GM12878 (cell line): ENCODE results near the gene USP17L24. TPM values are rescaled to one million over a fixed set of nuclear protein-coding genes. Genes with fewer than 3 reads are reported as not detected.
"Not testable (repeated sequence)": the region's sequence is repeated elsewhere in the genome, so short reads cannot be mapped to it uniquely, and the experiment has no call there.

Experiments used
- ATAC-seq: fragments of 200-7000 bp; cut with Tn5 transposase; 3 replicates; pipeline ENCODE4 v1.9.1; 2020; ENCODE audit warnings: mild to moderate bottlenecking, moderate library complexity
- BruUV-seq: library from RNA; stranded (reverse); fragments of 400-500 nt; replicated peaks from 2 replicates; lab custom pipeline; 2021; lab: Mats Ljungman, UMichigan
- CTCF ChIA-PET: fragments of 300-600 bp; sonication (Branson Sonifier 250); formaldehyde crosslinking; extraction: SDS; loops from one replicate; lab custom pipeline; 2021; ENCODE audit warnings: inconsistent platforms; lab: Yijun Ruan, JAX
- POLR2A ChIA-PET: fragments of 350-600 bp; formaldehyde crosslinking; extraction: SDS; loops from one replicate; lab custom pipeline; 2021; ENCODE audit warnings: inconsistent platforms; lab: Charles Lee
- RAD21 ChIA-PET: fragments of 300-600 bp; sonication (Branson Sonifier 250); formaldehyde crosslinking; loops from one replicate; lab custom pipeline; 2023; ENCODE audit warnings: antibody characterized with exemption; ENCODE audit not compliant: unreplicated experiment; lab: Charles Lee
- SMC1A ChIA-PET: fragments of 300-600 bp; sonication (Branson Sonifier 250); formaldehyde crosslinking; loops from one replicate; lab custom pipeline; 2023; ENCODE audit not compliant: unreplicated experiment, uncharacterized antibody; lab: Charles Lee
- DNase-seq: peaks from one replicate; pipeline ENCODE4 v3.0.0-alpha.2; 2011; ENCODE audit warnings: low read depth, low spot score
- FAIRE-seq: peaks from 3 replicates; lab custom pipeline; 2011; peaks lifted over from hg19 to GRCh38; lab: Jason Lieb, UNC
- H2AFZ ChIP-seq: 2 replicates; pipeline ENCODE4 v1.6.0; 2011; ENCODE audit warnings: low read depth, low read length, control low read depth; ENCODE audit not compliant: control insufficient read depth
- H3K27ac ChIP-seq: 2 replicates; pipeline ENCODE4 v1.5.1; 2011; ENCODE audit warnings: control low read depth; ENCODE audit not compliant: control insufficient read depth, insufficient read depth
- H3K27me3 ChIP-seq, 2 experiments: replicated peaks in 1 of 2; 2 replicates each; pipeline versions ENCODE4 v1.6.0 to v1.6.1; 2011; ENCODE audit warnings: low read length in 1 of 2; ENCODE audit not compliant: control insufficient read depth in 2 of 2, insufficient read depth in 2 of 2
- H3K36me3 ChIP-seq, 2 experiments: 2 replicates each; pipeline ENCODE4 v1.5.1; 2011; ENCODE audit warnings: low read length in 1 of 2; ENCODE audit not compliant: control insufficient read depth in 2 of 2, insufficient read depth in 2 of 2
- H3K4me1 ChIP-seq: 2 replicates; pipeline ENCODE4 v1.6.1; 2011; ENCODE audit warnings: mild to moderate bottlenecking, low read length, moderate library complexity, mixed read lengths; ENCODE audit not compliant: control insufficient read depth, insufficient read depth
- H3K4me2 ChIP-seq: 2 replicates; pipeline ENCODE4 v1.6.0; 2011; ENCODE audit warnings: control low read depth; ENCODE audit not compliant: control insufficient read depth, insufficient read depth
- H3K4me3 ChIP-seq: fragments of 200-600 bp; sonication (generic); 2 replicates; pipeline ENCODE4 v1.5.1; 2016
- H3K79me2 ChIP-seq: 2 replicates; pipeline ENCODE4 v1.6.0; 2011; ENCODE audit warnings: low read length; ENCODE audit not compliant: control insufficient read depth, insufficient read depth
- H3K9ac ChIP-seq: 2 replicates; pipeline ENCODE4 v1.8.0; 2011; ENCODE audit warnings: low read length, control low read depth, mixed read lengths; ENCODE audit not compliant: control insufficient read depth, insufficient read depth
- H3K9me3 ChIP-seq: replicated peaks from 3 replicates; pipeline ENCODE4 v1.5.1; 2011; ENCODE audit warnings: mild to moderate bottlenecking, low read length; ENCODE audit not compliant: control insufficient read depth, insufficient read depth
- H4K20me1 ChIP-seq: 2 replicates; pipeline ENCODE4 v1.6.0; 2011; ENCODE audit not compliant: control insufficient read depth, insufficient read depth
- WGBS: methylation state at CpG from one replicate; pipeline ENCODE4 v1.1.6; 2016; ENCODE audit warnings: low lambda C conversion rate; ENCODE audit not compliant: insufficient replicate concordance, insufficient coverage; ENCODE audit errors: missing lambda C conversion rate; 5-methylcytosine and 5-hydroxymethylcytosine counted together
- in situ Hi-C: fragments of 300-500 bp; cut with MboI; formaldehyde crosslinking; loops from 9 replicates; pipeline ENCODE4 v1.14.3; 2018; ENCODE audit warnings: mixed read lengths
- intact Hi-C: fragments of 100-400 bp; cut with micrococcal nuclease; formaldehyde crosslinking; loops from one replicate; pipeline ENCODE4 v1.14.2; 2022; ENCODE audit not compliant: unreplicated experiment
- polyA plus RNA-seq, 11 experiments: library from polyadenylated mRNA; depleted of rRNA in 4 of 11; unstranded in 6 of 11; stranded (reverse) in 5 of 11; fragments of >200 nt; fragmentation: Nextera tagmentation in 4 of 11; fragmentation: Illumina TruSeq in 1 of 11; extraction: Ambion mirVana in 4 of 11; extraction: Trizol in 1 of 11; gene quantifications; 1 replicate in 1 of 11; 2 replicates in 10 of 11; pipeline versions ENCODE4 v1.2.1 to v1.2.3, GENCODE V29; 2011 to 2016; ENCODE audit warnings: inconsistent platforms in 2 of 11, missing spikeins in 2 of 11, low read depth in 1 of 11
- total RNA-seq, 4 experiments: library from RNA; depleted of rRNA in 3 of 4; stranded (reverse); fragments of >200 nt in 3 of 4; fragmentation: Illumina TruSeq in 1 of 4; extraction: Trizol in 1 of 4; gene quantifications; 2 replicates each; pipeline versions ENCODE4 v1.2.1 to v1.2.3, GENCODE V29; 2013 to 2021

The USP17L24 gene
- total and polyA plus RNA-seq, 10 of the 15 experiments (the other 5 are each of a cell fraction or from before 2014, with no cell fraction given): not detected

- RAD21 ChIA-PET: not testable (repeated sequence)
Measured at GRCh38 chr4:9350866-9351265, 25.9 kb downstream of the USP17L24 start.

GRCh38 chr4:9353338-9353737 is 28.4 kb downstream of the USP17L24 start, which contains the start of gene USP17L29:
Gene USP17L29, plus strand, starts transcription at chr4:9353638. Its CDS starts 0 bp downstream, at chr4:9353638.
- H2AFZ ChIP-seq, FAIRE-seq, RAD21 ChIA-PET, SMC1A ChIA-PET, H3K4me3 ChIP-seq, H3K27me3 ChIP-seq, H3K36me3 ChIP-seq, DNase-seq, CTCF ChIA-PET, in situ Hi-C loops, BruUV-seq, H3K9ac ChIP-seq, H3K27ac ChIP-seq, H3K4me1 ChIP-seq, intact Hi-C loops, H3K79me2 ChIP-seq, POLR2A ChIA-PET, H3K4me2 ChIP-seq, ATAC-seq, H4K20me1 ChIP-seq, H3K9me3 ChIP-seq: not testable (repeated sequence)
- no CpG with 5 or more reads among the region's 15 CpGs for WGBS

More at GRCh38 chr4:9350866-9351265, 25.9 kb downstream of the USP17L24 start:
- H3K4me1 ChIP-seq, H3K4me3 ChIP-seq, BruUV-seq, DNase-seq, H3K9ac ChIP-seq, POLR2A ChIA-PET, CTCF ChIA-PET, ATAC-seq, H4K20me1 ChIP-seq, SMC1A ChIA-PET, H3K9me3 ChIP-seq, H2AFZ ChIP-seq, H3K4me2 ChIP-seq, intact Hi-C loops, H3K27ac ChIP-seq, in situ Hi-C loops, FAIRE-seq, H3K36me3 ChIP-seq, H3K27me3 ChIP-seq, H3K79me2 ChIP-seq: not testable (repeated sequence)
- no CpG with 5 or more reads among the region's 18 CpGs for WGBS

DNA sequence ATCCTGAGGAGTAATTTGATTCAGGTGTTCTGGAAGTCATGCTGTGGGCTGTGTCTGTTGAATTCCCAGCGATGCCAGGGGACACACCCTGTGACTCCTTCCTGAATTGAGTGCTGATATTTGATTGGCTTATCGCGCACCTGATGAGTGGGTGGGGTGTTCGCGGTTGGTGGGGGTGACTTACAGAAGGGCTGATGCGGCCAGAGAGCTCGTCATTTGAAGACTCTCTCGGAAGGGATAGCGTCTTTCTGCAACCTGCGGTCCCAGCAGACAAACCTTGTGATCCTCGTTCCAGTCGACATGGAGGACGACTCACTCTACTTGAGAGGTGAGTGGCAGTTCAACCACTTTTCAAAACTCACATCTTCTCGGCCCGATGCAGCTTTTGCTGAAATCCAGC is 37.9 kb downstream of the USP17L24 start, which contains the start of gene USP17L30:
USP17L30 (plus strand) TSS at position 301 of the 400 bp plus-strand sequence; CDS start at position 301, 0 bp downstream.
- WGBS: no CpG with 5 or more reads among the region's 15 CpGs
- H3K79me2 ChIP-seq, H4K20me1 ChIP-seq, SMC1A ChIA-PET, H2AFZ ChIP-seq, H3K9ac ChIP-seq, DNase-seq, H3K4me3 ChIP-seq, H3K36me3 ChIP-seq, FAIRE-seq, H3K4me1 ChIP-seq, intact Hi-C loops, H3K27ac ChIP-seq, RAD21 ChIA-PET, H3K4me2 ChIP-seq, H3K9me3 ChIP-seq, CTCF ChIA-PET, in situ Hi-C loops, BruUV-seq, POLR2A ChIA-PET, H3K27me3 ChIP-seq, ATAC-seq: not testable (repeated sequence)
